Cardiac muscle cell (in vitro differentiated cells and primary cell): ENCODE measurements around the gene SFT2D2. TPM values are rescaled to one million over a fixed set of nuclear protein-coding genes. Genes with fewer than 3 reads are reported as not detected.

ENCODE experiments used
- DNase-seq, 2 donors: peaks; one replicate each; pipeline versions ENCODE4 v3.0.0 to v3.0.0-alpha.2; 2010 to 2017; ENCODE audit warnings: low read depth in 1 of 2, low spot score in 1 of 2
- H3K27ac ChIP-seq: fragments of 200-600 bp; sonication (generic); 2 replicates; pipeline ENCODE4 v1.5.1; 2016
- H3K27me3 ChIP-seq: fragments of 200-600 bp; sonication (generic); 2 replicates; pipeline ENCODE4 v1.6.0; 2016; ENCODE audit warnings: control low read depth
- H3K36me3 ChIP-seq: fragments of 200-600 bp; sonication (generic); 2 replicates; pipeline ENCODE4 v1.5.1; 2016; ENCODE audit warnings: control low read depth
- H3K4me1 ChIP-seq: fragments of 200-600 bp; sonication (generic); 2 replicates; pipeline ENCODE4 v1.8.1; 2017; ENCODE audit warnings: low read depth, mild to moderate bottlenecking, mixed run types
- H3K4me3 ChIP-seq: fragments of 200-600 bp; sonication (generic); 2 replicates; pipeline ENCODE4 v1.5.1; 2016; ENCODE audit warnings: mild to moderate bottlenecking
- H3K9me3 ChIP-seq: fragments of 200-600 bp; sonication (generic); 2 replicates; pipeline ENCODE4 v1.5.1; 2017; ENCODE audit warnings: low read depth, mild to moderate bottlenecking, control low read depth
- CTCF ChIP-seq: IDR thresholded peaks from 2 replicates; pipeline ENCODE4 v1.5.1; 2012; ENCODE audit warnings: low read depth, mild to moderate bottlenecking, low read length
- polyA plus RNA-seq: library from polyadenylated mRNA; unstranded; fragments of >200 nt; fragmentation: Nextera tagmentation; extraction: Ambion mirVana; gene quantifications from 2 replicates; pipeline ENCODE4 v1.2.1, GENCODE V29; 2016
- total RNA-seq: library from RNA; depleted of rRNA; stranded (reverse); fragments of >200 nt; gene quantifications from 2 replicates; pipeline ENCODE4 v1.2.3, GENCODE V29; 2016

The SFT2D2 gene
- total and polyA plus RNA-seq, 2 experiments from 2014 or later = 20.7 to 25.6 TPM

GRCh38 chr1:168218658-168219057, 7.1 kb upstream of the SFT2D2 start:
- no peaks in the 10 kb centered on the region for H3K4me1 ChIP-seq
- no peaks in the 10 kb centered on the region for H3K9me3 ChIP-seq
- no peak for DNase-seq
- H3K27me3 ChIP-seq = no peaks in the 10 kb centered on the region
- H3K36me3 ChIP-seq = no peaks in the 10 kb centered on the region
- H3K27ac ChIP-seq = no peak overlapping the region
- no peak overlapping the region for H3K4me3 ChIP-seq
- TF ChIP-seq CTCF = no peak

GRCh38 chr1:168220470-168220871, 5.3 kb upstream of the SFT2D2 start:
- Histone ChIP-seq H3K27ac (no peak overlapping the region), H3K27me3 (no peaks in the 10 kb centered on the region), H3K36me3 (no peaks in the 10 kb centered on the region), H3K4me1 (no peaks in the 10 kb centered on the region), H3K4me3 (no peak overlapping the region), H3K9me3 (no peaks in the 10 kb centered on the region)
- no peak for DNase-seq
- TF ChIP-seq CTCF = no peak

DNA sequence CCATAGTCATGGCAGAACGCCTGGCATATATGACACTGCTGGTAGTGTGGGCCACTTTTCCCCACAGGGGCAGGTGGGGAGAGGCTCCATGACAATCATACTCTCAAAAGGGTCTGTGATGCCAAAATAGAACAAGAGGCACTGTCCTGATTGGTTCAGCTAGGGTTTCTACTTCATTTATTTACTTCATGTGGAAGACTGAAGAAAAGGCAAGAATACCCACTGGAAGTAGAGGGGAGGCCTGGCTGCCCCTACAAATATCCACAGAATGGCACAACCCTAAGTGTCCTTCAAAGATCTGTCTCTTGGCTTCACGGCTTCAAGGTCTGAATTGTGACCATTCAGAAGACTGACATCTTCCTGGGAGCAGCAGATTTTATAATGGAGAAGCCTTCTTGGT, 4.5 kb upstream of the SFT2D2 start:
- no peak overlapping the region for H3K4me3 ChIP-seq
- no peak for TF ChIP-seq CTCF
- DNase-seq = no peak
- H3K9me3 ChIP-seq = no peaks in the 10 kb centered on the region
- no peak overlapping the region for H3K27ac ChIP-seq
- H3K4me1 ChIP-seq = no peaks in the 10 kb centered on the region
- H3K27me3 ChIP-seq = no peaks in the 10 kb centered on the region
- H3K36me3 ChIP-seq = no peaks in the 10 kb centered on the region

DNA sequence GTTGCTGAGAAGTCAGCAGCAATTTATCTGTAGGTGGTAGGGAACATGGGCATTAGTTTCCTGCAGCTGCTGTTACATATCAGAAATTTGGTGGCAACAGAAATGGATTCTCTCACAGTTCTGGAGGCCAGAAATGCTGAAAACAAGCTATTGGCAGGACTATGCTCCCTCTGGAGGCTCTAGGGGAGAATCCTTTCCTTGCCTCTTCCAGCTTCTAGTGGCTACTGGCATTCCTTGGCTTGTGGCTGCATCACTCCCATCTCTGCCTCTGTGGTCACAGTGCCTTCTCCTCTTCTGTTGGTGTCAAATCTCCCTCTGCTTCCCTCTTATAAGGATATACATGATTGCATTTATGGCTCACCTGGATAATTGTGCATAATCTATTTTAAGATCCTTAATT, 2.5 kb upstream of the SFT2D2 start:
- Histone ChIP-seq H3K4me3 (no peak overlapping the region), H3K36me3 (no peaks in the 10 kb centered on the region), H3K27me3 (no peaks in the 10 kb centered on the region), H3K4me1 (peaks cover 9% of the 10 kb centered on the region), H3K9me3 (no peaks in the 10 kb centered on the region), H3K27ac (no peak overlapping the region)
- TF ChIP-seq CTCF = no peak
- no peak for DNase-seq

DNA sequence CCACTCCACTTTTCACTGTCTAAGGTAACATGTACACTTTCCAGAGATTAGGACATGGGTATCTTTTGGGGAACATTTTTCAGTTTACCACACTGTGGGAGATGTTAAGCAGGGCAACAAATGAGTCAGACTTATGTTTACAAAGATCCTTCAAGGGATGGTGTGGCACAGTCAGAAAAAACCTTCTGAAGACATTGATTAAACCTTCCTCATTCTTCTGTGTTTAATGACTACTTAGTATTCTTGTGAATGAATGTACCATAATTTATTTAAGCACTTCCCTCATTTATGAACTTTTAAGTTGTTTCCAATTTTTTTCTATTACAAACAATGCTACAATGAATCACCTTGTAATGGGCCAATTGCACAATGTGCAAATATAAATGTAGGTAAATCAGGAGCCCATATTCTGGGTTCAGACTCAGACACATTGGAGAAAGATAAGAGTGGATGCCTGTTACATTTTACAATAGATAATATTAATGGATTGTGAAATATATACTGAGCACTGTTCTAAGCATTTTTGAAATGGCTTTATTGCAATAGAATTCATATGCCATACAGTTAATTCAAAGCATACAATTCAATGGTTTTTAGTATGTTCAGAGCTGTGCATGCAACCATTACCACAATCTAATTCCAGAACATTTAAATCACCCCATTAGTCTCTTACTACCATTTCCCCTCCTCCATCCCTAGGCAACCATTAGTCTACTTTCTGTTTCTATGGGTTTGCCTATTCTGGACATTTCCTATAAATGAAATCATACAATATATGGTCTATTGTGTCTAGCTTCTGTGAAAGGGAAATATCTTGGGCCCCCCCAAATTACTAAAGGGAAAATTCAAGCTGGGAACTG, 1.9 kb upstream of the SFT2D2 start:
- no peak overlapping the region for H3K4me3 ChIP-seq
- H3K36me3 ChIP-seq = no peaks in the 10 kb centered on the region
- DNase-seq = peak in 1 of 2 donors; percentile 17
- H3K27ac ChIP-seq = no peak overlapping the region
- H3K4me1 ChIP-seq = peaks cover 14% of the 10 kb centered on the region
- no peaks in the 10 kb centered on the region for H3K9me3 ChIP-seq
- no peak for TF ChIP-seq CTCF
- no peaks in the 10 kb centered on the region for H3K27me3 ChIP-seq
